CD4-positive, alpha-beta T cell (primary cell): ENCODE results near the gene GTF3C6. TPM values are rescaled to one million over a fixed set of nuclear protein-coding genes. Genes with fewer than 3 reads are reported as not detected.

Source experiments
- ATAC-seq: fragments of 200-7000 bp; cut with Tn5 transposase; one replicate; pipeline ENCODE4 v1.10.0; 2022; ENCODE audit warnings: mild to moderate bottlenecking; ENCODE audit not compliant: poor library complexity
- CTCF ChIA-PET: fragments of 350-600 bp; sonication (Branson Sonifier 250); formaldehyde crosslinking; loops from one replicate; lab custom pipeline; 2021; ENCODE audit warnings: antibody characterized with exemption, inconsistent platforms; lab: Charles Lee
- POLR2A ChIA-PET: fragments of 350-600 bp; sonication (Branson Sonifier 250); formaldehyde crosslinking; loops from one replicate; lab custom pipeline; 2021; ENCODE audit warnings: antibody characterized with exemption, inconsistent platforms; lab: Charles Lee
- DNase-seq, 14 experiments: peaks; one replicate each; pipeline ENCODE4 v3.0.0-alpha.2; 2013 to 2020; ENCODE audit warnings: mixed read lengths in 2 of 14
- H3K27ac ChIP-seq, 2 donors: one replicate each; pipeline versions ENCODE4 v1.5.1 to v1.7.0; 2013; ENCODE audit warnings: low read length in 2 of 2, low read depth in 1 of 2, mild to moderate bottlenecking in 1 of 2
- H3K27me3 ChIP-seq, 2 experiments: 1 replicate in 1 of 2; 2 replicates in 1 of 2; pipeline versions ENCODE4 v1.6.1 to v1.7.0; 2013; ENCODE audit warnings: low read length in 2 of 2, control low read depth in 1 of 2, mild to moderate bottlenecking in 1 of 2, moderate library complexity in 1 of 2; ENCODE audit not compliant: insufficient read depth in 2 of 2, control insufficient read depth in 1 of 2
- H3K36me3 ChIP-seq: one replicate; pipeline ENCODE4 v1.6.1; 2013; ENCODE audit warnings: low read length, control low read depth; ENCODE audit not compliant: insufficient read depth
- H3K4me1 ChIP-seq: one replicate; pipeline ENCODE4 v1.6.1; 2013; ENCODE audit warnings: low read length, control low read depth; ENCODE audit not compliant: insufficient read depth
- H3K4me3 ChIP-seq: one replicate; pipeline ENCODE4 v1.5.1; 2013; ENCODE audit warnings: mild to moderate bottlenecking, low read length, moderate library complexity
- H3K9me3 ChIP-seq, 2 experiments: 1 replicate in 1 of 2; 2 replicates in 1 of 2; pipeline versions ENCODE4 v1.6.1 to v1.7.0; 2013; ENCODE audit warnings: low read length in 2 of 2, mild to moderate bottlenecking in 2 of 2, control low read depth in 1 of 2, moderate library complexity in 1 of 2; ENCODE audit not compliant: control insufficient read depth in 1 of 2, insufficient read depth in 1 of 2
- H3K27ac Mint-ChIP-seq: one replicate; pipeline ENCODE4 v1.8.0; 2020; ENCODE audit warnings: mixed read lengths
- H3K27me3 Mint-ChIP-seq: one replicate; pipeline ENCODE4 v1.8.0; 2021; ENCODE audit warnings: mixed read lengths
- H3K36me3 Mint-ChIP-seq: one replicate; pipeline ENCODE4 v1.8.0; 2021; ENCODE audit warnings: low read depth, mixed read lengths
- H3K4me1 Mint-ChIP-seq: one replicate; pipeline ENCODE4 v1.8.0; 2021; ENCODE audit warnings: low read depth, mixed read lengths
- H3K4me3 Mint-ChIP-seq: one replicate; pipeline ENCODE4 v1.8.0; 2020; ENCODE audit warnings: mild to moderate bottlenecking, mixed read lengths
- H3K9me3 Mint-ChIP-seq: one replicate; pipeline ENCODE4 v1.8.0; 2020; ENCODE audit warnings: mixed read lengths
- intact Hi-C, 2 experiments: fragments of 100-400 bp; cut with DNase I in 1 of 2; cut with micrococcal nuclease in 1 of 2; formaldehyde crosslinking; loops; one replicate each; pipeline versions ENCODE4 v1.15.1 to v1.9.0; 2023 to 2025; cut with DNase I, micrococcal nuclease
- total RNA-seq, 174 experiments: library from RNA in 2 of 174; stranded (reverse) in 2 of 174; gene quantifications; one replicate each; pipeline ENCODE4 v1.2.3 and lab custom pipeline; 2021 to 2026
- TF ChIP-seq, protein P1 (sequence below): fragments of 200-600 bp; IDR thresholded peaks from one replicate; pipeline ENCODE4 v1.8.0; 2022; ENCODE audit warnings: antibody characterized with exemption, mild to moderate bottlenecking

The GTF3C6 gene
- total RNA-seq, 2 experiments from 2014 or later: 17.9 to 19.2 TPM

DNA sequence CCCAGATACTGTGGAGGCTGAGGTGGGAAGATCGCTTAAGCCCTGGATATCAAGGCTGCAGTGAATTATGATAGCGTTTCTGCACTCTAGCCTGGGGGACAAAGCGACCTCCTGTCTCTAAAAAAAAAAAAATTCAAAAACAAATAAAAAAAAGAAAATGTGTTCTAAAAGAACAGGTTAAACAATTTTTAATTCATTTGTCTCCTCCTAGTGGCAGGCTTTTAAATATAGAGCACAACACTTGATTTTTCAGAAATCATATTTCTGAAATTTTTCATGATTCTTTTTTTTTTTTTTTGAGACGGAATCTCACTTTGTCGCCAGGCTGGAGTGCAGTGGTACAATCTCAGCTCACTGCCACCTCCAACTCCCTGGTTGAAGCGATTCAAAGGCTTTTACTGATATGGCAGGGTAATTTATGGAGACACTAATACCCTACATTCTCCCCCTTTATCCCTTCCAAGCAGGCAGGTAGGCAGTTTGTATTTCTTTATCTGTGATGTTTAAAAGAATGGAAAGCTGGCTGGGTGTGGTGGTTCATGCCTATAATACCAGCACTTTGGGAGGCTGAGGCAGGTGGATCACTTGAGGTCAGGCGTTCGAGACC is 8.7 kb upstream of the GTF3C6 start:
- intact Hi-C loops: loop anchor here (1.0 kb wide), 3 partner anchors 267 to 421 kb away; no protein-coding TSS in a partner anchor
- Mint-ChIP-seq H3K4me3 (no peak overlapping the region), H3K27ac (no peak overlapping the region)

DNA sequence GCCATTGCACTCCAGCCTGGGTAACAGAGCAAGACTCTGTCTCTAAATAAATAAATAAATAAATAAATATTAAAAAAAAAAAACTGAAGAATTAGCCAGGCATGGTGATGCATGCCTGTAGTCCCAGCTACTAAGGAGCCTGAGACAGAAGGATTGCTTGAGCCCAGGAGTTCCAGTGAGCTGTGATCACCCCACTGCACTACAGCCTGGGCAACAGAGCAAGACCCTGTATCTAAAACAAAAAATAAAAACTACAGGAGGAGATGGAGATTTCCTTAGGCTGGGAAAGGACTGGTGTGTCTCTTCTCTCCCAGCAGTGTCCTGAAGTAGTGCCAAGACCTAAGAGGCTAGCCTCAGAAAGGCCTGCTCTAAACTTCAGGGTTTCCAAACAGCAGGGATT is 8.1 kb upstream of the GTF3C6 start:
- Mint-ChIP-seq H3K9me3 (no peaks in the 10 kb centered on the region), H3K27me3 (peaks cover 4% of the 10 kb centered on the region), H3K4me3 (no peak overlapping the region), H3K27ac (no peak overlapping the region), H3K36me3 (no peaks in the 10 kb centered on the region), H3K4me1 (peaks cover 12% of the 10 kb centered on the region)
- Histone ChIP-seq H3K27ac (no peak overlapping the region), H3K4me3 (no peak overlapping the region), H3K4me1 (no peaks in the 10 kb centered on the region), H3K36me3 (no peaks in the 10 kb centered on the region), H3K27me3 (no peaks in the 10 kb centered on the region), H3K9me3 (no peaks in the 10 kb centered on the region)
- ATAC-seq: no peak
- ChIA-PET CTCF (interaction anchor here (1.2 to 1.6 kb wide), 3 partner anchors 267 to 271 kb away, joined by 4 to 9 read pairs (median 4); no protein-coding TSS in a partner anchor), POLR2A (interaction anchor here (1.0 kb wide), 1 partner anchor 268 kb away, joined by 4 read pairs; no protein-coding TSS in a partner anchor)
- TF ChIP-seq, protein P1, sequence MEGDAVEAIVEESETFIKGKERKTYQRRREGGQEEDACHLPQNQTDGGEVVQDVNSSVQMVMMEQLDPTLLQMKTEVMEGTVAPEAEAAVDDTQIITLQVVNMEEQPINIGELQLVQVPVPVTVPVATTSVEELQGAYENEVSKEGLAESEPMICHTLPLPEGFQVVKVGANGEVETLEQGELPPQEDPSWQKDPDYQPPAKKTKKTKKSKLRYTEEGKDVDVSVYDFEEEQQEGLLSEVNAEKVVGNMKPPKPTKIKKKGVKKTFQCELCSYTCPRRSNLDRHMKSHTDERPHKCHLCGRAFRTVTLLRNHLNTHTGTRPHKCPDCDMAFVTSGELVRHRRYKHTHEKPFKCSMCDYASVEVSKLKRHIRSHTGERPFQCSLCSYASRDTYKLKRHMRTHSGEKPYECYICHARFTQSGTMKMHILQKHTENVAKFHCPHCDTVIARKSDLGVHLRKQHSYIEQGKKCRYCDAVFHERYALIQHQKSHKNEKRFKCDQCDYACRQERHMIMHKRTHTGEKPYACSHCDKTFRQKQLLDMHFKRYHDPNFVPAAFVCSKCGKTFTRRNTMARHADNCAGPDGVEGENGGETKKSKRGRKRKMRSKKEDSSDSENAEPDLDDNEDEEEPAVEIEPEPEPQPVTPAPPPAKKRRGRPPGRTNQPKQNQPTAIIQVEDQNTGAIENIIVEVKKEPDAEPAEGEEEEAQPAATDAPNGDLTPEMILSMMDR: no peak
- no peak for DNase-seq
- intact Hi-C loops: no loop called here

More for the DNA sequence above, 8.7 kb upstream of the GTF3C6 start:
- peaks cover 4% of the 10 kb centered on the region for H3K27me3 Mint-ChIP-seq
- CTCF ChIA-PET: interaction anchor here (1.2 to 1.6 kb wide), 3 partner anchors 266 to 270 kb away, joined by 4 to 9 read pairs (median 4); no protein-coding TSS in a partner anchor
- Histone ChIP-seq H3K9me3 (no peaks in the 10 kb centered on the region), H3K4me3 (no peak overlapping the region), H3K4me1 (no peaks in the 10 kb centered on the region), H3K36me3 (no peaks in the 10 kb centered on the region), H3K27ac (no peak overlapping the region), H3K27me3 (no peaks in the 10 kb centered on the region)
- peaks cover 12% of the 10 kb centered on the region for H3K4me1 Mint-ChIP-seq
- no peaks in the 10 kb centered on the region for H3K9me3 Mint-ChIP-seq
- POLR2A ChIA-PET: interaction anchor here (1.1 kb wide), 1 partner anchor 73 kb away, joined by 3 read pairs; no protein-coding TSS in a partner anchor
- TF ChIP-seq, protein P1: peak; percentile 66
- peak in 3 of 14 experiments; percentile 60 for DNase-seq
- no peaks in the 10 kb centered on the region for H3K36me3 Mint-ChIP-seq
- peak; percentile 41 for ATAC-seq

DNA sequence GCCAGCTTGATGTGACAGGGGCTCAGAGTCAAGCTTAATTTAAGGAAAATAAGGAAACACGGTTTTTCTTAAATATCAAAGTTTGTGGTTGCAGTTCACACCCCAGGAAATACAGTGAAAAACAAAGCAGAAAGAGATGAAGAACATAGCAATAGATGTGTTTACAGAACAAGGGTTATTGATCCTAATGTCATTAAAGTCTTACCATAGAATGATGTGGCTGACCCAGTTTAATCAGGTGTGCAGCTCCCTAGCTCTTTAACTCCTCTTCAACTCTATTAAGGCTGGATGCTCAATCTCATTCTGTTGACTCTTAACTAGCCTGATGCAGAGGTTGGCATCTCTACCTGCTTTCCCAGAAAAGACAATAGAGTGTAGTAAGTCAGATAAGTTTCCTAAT is 7.5 kb upstream of the GTF3C6 start:
- intact Hi-C loops: no loop called here
- no peak overlapping the region for H3K27ac Mint-ChIP-seq

More for the DNA sequence above, 7.5 kb upstream of the GTF3C6 start:
- peaks cover 4% of the 10 kb centered on the region for H3K27me3 Mint-ChIP-seq
- Histone ChIP-seq H3K4me1 (no peaks in the 10 kb centered on the region), H3K9me3 (no peaks in the 10 kb centered on the region), H3K27ac (no peak overlapping the region), H3K27me3 (no peaks in the 10 kb centered on the region), H3K36me3 (no peaks in the 10 kb centered on the region), H3K4me3 (no peak overlapping the region)
- TF ChIP-seq, protein P1: no peak
- no peaks in the 10 kb centered on the region for H3K36me3 Mint-ChIP-seq
- POLR2A ChIA-PET: interaction anchor here (1.0 kb wide), 1 partner anchor 269 kb away, joined by 4 read pairs; no protein-coding TSS in a partner anchor
- no peak overlapping the region for H3K4me3 Mint-ChIP-seq
- ATAC-seq (no peak), DNase-seq (no peak)
- CTCF ChIA-PET: interaction anchor here (1.4 to 1.6 kb wide), 2 partner anchors 269 to 271 kb away, joined by 4 to 9 read pairs; no protein-coding TSS in a partner anchor
- H3K9me3 Mint-ChIP-seq: no peaks in the 10 kb centered on the region
- peaks cover 12% of the 10 kb centered on the region for H3K4me1 Mint-ChIP-seq
